Activated T-cell treated with anti-CD3 and anti-CD28 coated beads, Interleukin-2, amount 50 U/mL, for 48 hours (primary cell): ENCODE measurements around the gene CTXN1.
"Not testable (repeated sequence)": the region's sequence is repeated elsewhere in the genome, so short reads cannot be mapped to it uniquely, and the experiment has no call there.

Experiments
- DNase-seq, 2 experiments: peaks; one replicate each; pipeline ENCODE4 v3.0.0-alpha.2; 2020

The CTXN1 gene

DNA sequence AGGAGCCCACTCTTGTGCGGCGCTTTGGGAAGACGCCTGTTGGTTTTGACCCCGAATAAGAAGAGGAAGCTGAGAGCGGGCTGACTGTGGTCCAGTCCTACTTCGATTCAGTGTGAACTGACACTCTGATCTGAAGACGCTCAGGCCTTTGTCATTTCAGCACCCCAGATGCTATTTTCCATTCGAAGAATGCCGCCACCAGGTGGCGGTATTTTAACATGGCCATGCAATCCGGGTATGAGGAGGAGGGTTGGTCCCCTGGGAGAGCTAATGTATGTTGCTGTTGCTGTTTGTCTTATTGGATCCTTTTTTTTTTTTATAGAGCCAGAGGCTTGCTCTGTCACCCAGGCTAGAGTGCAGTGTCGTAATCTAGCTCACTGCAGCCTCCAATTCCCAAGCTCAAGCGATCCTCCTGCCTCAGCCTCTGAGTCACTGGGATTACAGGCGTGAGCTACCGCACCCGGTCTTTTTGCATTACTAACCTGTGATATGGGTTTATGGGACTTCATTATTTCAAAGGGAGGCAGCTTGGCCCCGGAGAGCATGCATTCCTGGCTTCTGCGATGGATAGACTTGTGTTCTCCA is 18.3 kb upstream of the CTXN1 start:
- peak; percentile 92 to 95 for DNase-seq

- peak; percentile 98 to 99 for DNase-seq
Observed at GRCh38 chr19:7943444-7944176, 17.7 kb upstream of the CTXN1 start, which contains the start of gene TIMM44. Gene TIMM44, minus strand, starts transcription at chr19:7943666. Its CDS starts 15 bp downstream, at chr19:7943651.

- no peak for DNase-seq
Observed at GRCh38 chr19:7942981-7943443, 17.1 kb upstream of the CTXN1 start.

GRCh38 chr19:7941895-7942596 is 16.1 kb upstream of the CTXN1 start:
- DNase-seq = no peak

- DNase-seq = no peak
Observed at GRCh38 chr19:7940841-7941240, 14.9 kb upstream of the CTXN1 start.

GRCh38 chr19:7934766-7935165 is 8.8 kb upstream of the CTXN1 start:
- no peak for DNase-seq

DNA sequence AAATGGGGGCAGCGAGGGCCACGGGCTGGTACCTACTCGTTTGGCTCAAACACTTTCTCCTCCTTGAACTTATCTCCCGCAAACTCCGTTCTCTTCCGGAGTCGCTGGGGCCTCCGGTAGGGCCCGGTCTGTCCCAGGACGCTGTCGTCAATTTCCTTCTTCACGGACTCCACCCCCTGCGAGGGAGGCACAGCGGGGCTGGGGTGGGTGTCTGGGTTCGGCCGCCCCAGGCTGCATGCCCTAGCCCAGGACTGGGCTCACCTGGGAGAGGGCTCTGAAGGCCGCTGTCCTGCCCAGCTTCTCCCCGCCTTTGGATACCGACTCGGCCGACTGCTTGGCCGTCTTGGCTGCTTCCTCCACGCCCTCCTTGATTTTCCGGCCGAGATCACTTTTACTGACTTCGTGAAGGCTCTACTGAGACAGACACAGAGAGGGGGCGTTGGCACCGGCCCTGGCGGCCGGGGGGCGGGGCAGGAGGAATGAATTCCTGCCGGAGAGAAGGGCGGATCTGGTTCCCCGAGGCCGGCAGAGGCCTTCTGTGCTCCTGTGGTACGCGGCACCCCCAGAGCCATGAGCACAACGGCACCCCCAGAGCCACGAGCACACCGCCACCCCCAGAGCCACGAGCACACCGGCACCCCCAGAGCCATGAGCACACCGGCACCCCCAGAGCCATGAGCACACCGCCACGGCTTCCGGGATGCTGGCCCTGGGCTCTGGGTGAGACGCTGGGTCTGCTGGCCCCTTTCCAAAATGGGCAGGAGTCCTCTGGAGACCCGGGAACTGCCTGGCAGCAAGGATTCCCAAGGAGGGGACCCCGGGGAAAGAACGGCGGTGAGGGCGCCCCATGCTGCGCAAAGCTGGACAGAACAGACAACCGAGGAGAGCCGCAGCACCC is 8.1 kb upstream of the CTXN1 start:
- DNase-seq = no peak

DNA sequence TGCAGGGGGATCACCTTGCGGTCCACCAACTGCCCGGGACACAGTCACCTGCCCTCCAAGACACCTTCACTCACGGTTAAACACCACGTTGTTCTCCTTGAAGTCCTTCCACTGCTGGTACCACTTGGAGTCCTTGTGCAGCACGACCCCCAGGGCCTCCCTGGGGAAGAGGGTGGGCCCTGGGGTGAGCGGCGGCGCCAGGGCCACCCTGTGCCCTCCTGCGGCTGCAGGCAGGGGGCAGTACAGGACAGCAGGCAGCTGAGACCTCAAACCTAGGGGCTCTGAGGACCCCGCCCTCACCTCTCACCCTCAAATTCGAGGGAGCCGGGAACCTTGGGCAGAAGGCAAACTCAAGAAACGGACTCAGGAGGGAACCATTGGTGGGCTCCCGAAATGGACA is 7.5 kb upstream of the CTXN1 start:
- DNase-seq = no peak

DNA sequence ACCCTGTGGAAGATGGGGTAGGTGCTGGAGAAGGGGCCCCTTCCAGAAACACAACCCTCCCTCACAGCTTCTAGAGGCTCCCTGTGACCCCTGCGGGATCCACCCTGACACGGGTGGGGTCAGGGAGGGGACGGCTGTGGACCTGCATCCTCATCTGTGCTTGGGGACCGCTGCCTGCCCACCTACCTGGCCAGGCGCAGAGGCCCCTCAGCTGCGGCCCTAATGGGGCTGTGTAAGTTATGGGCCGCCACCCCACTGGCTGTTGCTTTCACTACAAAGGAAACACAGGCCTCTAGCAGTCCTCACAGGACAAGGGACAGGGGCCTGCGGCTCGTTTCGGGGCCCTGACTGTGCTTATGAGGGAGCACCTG is 7.0 kb upstream of the CTXN1 start:
- no peak for DNase-seq

GRCh38 chr19:7932276-7932929 is 6.5 kb upstream of the CTXN1 start:
- DNase-seq = no peak

DNA sequence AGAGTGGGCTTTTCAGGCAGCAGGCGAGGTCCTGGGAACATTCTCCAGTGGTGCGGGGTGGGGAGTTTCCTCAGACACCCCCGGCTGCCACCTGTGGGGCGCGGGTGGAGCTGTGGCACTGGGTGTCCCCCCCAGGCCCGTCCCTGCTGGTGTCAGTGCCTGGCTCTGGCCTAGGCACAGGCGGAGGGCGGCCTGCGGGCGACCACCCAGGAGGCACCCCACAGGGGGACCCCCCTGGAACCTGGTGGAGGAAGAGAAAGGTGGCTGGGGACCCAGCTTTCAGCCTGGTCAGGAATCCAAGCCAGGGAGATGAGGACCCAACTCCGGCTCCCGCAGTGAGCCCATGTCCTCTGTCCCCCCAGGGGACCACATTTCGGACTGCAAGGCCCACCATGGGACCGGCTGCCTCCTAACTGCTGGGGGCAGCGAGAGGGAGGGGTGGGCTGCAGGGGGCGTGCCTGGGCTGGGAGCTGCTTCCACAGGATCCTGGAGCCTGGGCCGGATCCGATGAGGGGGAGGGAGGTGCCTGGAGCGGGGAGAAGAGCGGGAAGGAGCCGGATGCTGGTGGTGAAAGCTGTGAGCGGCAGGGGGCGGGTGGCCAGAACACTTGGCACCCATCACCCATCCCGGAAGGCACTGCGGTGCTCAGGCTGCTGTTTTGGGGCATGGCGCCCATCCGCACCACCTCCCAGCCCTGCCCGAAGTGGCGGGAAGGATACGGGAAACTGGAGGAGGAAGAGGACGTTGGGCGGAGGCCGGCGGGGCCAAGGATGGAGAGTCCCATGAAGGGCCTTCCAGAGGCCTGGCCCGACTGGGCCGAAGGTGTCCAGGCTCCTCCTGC is 5.5 kb upstream of the CTXN1 start:
- DNase-seq = no peak

GRCh38 chr19:7930765-7931164 is 4.8 kb upstream of the CTXN1 start:
- no peak for DNase-seq

DNA sequence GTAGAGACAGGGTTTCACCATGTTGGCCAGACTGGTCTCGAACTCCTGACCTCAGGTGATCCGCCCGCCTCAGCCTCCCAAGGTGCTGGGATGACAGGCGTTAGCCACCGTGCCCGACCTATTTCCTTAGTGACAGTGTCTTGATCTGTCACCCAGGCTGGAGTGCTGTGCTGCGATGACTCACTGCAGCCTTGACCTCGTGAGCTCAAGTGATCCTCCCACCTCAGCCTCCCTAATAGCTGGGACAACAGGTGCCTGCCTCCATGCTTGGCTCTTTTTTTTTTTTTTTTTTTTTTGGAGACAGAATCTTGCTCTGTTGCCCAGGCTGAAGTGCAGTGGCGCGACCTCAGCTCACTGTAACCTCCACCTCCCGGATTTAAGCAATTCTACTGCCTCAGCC is 4.1 kb upstream of the CTXN1 start:
- not testable (repeated sequence) for DNase-seq

- DNase-seq = peak; percentile 75 to 77
Observed at GRCh38 chr19:7928741-7929701, 3.1 kb upstream of the CTXN1 start.

- no peak for DNase-seq
Observed at GRCh38 chr19:7928334-7928706, 2.4 kb upstream of the CTXN1 start.

DNA sequence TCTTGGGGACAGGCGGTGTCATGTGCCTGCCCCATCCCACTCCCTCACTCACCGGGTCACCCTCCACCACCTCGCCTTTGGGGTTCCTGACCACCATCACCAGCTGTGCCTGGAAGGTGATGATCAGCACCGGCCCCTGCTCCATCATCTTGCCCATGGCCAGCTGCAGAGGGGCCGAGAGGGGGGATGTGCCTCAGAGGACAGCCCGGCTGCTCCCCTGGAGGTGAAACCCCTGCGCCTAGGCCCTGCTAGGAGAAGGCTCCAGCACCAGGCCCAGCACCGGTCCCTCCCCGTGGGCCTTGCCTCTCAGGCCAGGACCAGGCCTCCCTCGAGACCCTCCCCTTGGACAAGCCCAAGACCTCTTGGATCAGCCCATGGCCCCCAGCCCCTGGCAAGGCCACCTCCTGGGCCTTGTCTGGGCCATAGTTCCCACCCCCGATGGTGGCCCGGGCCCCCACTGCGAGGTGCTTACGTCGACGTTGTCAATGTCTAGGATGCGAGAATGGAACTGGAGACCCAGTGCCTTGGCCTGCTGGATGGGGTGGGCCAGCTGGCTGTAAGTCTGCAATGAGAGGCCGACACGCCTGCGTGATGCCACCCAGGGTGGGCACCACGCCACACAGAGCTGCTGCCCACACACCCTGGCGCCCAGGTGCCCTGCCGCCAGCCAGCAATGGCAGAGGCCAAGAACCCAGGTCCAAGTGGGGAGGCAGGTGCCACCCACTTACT is 1.8 kb upstream of the CTXN1 start:
- DNase-seq = no peak

GRCh38 chr19:7926727-7927604 is 1.0 kb upstream of the CTXN1 start:
- DNase-seq = no peak

- DNase-seq = peak; percentile 90
Observed at GRCh38 chr19:7925171-7925851, 624 bp downstream of the CTXN1 start.
